ENCODE measurements around the gene FABP7. TPM values are rescaled to one million over a fixed set of nuclear protein-coding genes. Genes with fewer than 3 reads are reported as not detected.
A peak's percentile ranks its signal among the peaks of the same experiment; 100 is the strongest.

FABP7 gene
- total RNA-seq = not detected

GRCh38 chr6:122779667-122780066, at the start of gene FABP7:
FABP7 (plus strand) TSS chr6:122779716; CDS start chr6:122779795, 79 bp downstream.
- TF ChIP-seq POLR2A (IDR thresholded peaks at IDR 0.05) (no peak), CTCF (IDR thresholded peaks at IDR 0.05) (no peak), POLR2AphosphoS5 (IDR thresholded peaks at IDR 0.05) (no peak)
- no peak within 1 kb of the TSS for H3K27ac ChIP-seq
- 43% methylated on average over 3 of the region's 3 CpGs for WGBS
- intact Hi-C loops (cut with DNase I) = no loop called here
- DNase-seq (ENCODE audit: low spot score) = no peak
- H3K27me3 ChIP-seq (replicated peaks; ENCODE audit: insufficient read depth) = no peaks in the 10 kb centered on the region
- H3K9me3 ChIP-seq = no peaks in the 10 kb centered on the region
- no peaks in the 10 kb centered on the region for H3K4me1 ChIP-seq (replicated peaks)
- H3K4me3 ChIP-seq = no peak within 1 kb of the TSS
- H3K36me3 ChIP-seq = no peaks in the 10 kb centered on the region

- H3K9me3 ChIP-seq = no peaks in the 10 kb centered on the region
- H3K27ac ChIP-seq = no peak overlapping the region
- DNase-seq (ENCODE audit: low spot score) = no peak
- intact Hi-C loops (cut with DNase I) = loop anchor here (2.0 kb wide), 1 partner anchor 108 kb away; no protein-coding TSS in a partner anchor
- no peaks in the 10 kb centered on the region for H3K27me3 ChIP-seq (replicated peaks; ENCODE audit: insufficient read depth)
- 77% methylated on average over 3 of the region's 3 CpGs for WGBS
- no peaks in the 10 kb centered on the region for H3K4me1 ChIP-seq (replicated peaks)
- TF ChIP-seq POLR2AphosphoS5 (IDR thresholded peaks at IDR 0.05) (no peak), CTCF (IDR thresholded peaks at IDR 0.05) (no peak), POLR2A (IDR thresholded peaks at IDR 0.05) (no peak)
- no peak overlapping the region for H3K4me3 ChIP-seq
- no peaks in the 10 kb centered on the region for H3K36me3 ChIP-seq
Measured at GRCh38 chr6:122730334-122730733, 49.2 kb upstream of the FABP7 start.

DNA sequence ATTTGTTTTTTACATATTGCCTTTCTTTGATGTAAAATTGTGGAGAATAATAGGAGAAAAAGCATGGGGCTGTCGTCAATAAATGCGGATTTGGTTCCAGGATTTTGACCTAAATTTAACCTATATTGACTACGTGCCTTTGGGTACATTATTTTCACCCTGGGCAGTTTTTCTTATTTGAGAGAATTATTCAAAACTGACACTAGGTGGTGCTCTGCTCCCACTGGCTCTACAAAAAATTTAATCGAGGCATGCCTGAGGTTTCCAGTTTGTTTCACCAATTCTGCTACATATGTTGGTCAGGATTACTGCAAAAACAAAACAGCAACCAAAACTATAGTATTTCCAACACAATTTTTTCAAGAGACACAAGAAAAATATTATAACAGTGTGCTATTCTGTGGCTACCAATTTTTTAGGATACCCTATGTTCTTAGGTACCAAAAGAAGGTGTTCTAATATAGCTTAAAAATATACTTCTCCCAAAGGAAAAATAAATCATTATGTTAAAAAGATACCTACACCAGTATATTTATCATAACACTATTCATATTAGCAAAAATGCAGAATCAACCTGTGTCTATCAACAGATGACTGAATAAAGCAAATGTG, 48.6 kb upstream of the FABP7 start:
- TF ChIP-seq POLR2AphosphoS5 (IDR thresholded peaks at IDR 0.05) = no peak
- peak; percentile 49 to 73 (median 70) for TF ChIP-seq CTCF (IDR thresholded peaks at IDR 0.05)
- TF ChIP-seq POLR2A (IDR thresholded peaks at IDR 0.05) = no peak
- intact Hi-C loops (cut with DNase I) = loop anchor here (2.0 kb wide), 1 partner anchor 108 kb away; no protein-coding TSS in a partner anchor
- no peak for DNase-seq (ENCODE audit: low spot score)

DNA sequence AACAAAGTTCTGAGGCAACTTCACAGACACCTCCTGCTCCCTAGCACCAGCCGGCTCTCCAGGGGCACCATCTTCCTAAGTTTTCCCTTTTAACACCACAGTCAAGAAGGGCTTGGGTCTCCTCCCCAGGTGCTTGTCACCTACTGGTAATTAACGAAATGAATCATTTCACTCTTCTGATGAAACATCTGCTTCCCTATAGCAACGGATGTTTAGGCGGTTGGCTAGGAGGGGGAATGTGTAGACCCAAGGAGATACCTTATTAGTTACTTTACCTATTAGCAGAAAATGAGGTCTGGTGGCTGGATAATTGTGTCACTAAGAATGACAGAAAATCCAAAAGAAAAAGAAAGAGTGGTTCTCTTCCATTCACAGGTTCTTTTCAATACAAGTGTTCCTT, 46.3 kb upstream of the FABP7 start:
- H3K9me3 ChIP-seq = no peaks in the 10 kb centered on the region
- no peaks in the 10 kb centered on the region for H3K4me1 ChIP-seq (replicated peaks)
- no peaks in the 10 kb centered on the region for H3K36me3 ChIP-seq
- no peak overlapping the region for H3K4me3 ChIP-seq
- H3K27me3 ChIP-seq (replicated peaks; ENCODE audit: insufficient read depth) = no peaks in the 10 kb centered on the region
- WGBS = 90% methylated on average over 4 of the region's 4 CpGs
- intact Hi-C loops (cut with DNase I) = no loop called here
- DNase-seq (ENCODE audit: low spot score) = no peak
- TF ChIP-seq POLR2AphosphoS5 (IDR thresholded peaks at IDR 0.05) (no peak), POLR2A (IDR thresholded peaks at IDR 0.05) (no peak), CTCF (IDR thresholded peaks at IDR 0.05) (no peak)
- no peak overlapping the region for H3K27ac ChIP-seq

More for the DNA sequence above, 48.6 kb upstream of the FABP7 start:
- Histone ChIP-seq H3K36me3 (no peaks in the 10 kb centered on the region), H3K9me3 (no peaks in the 10 kb centered on the region), H3K27ac (no peak overlapping the region), H3K4me3 (no peak overlapping the region), H3K27me3 (replicated peaks; ENCODE audit: insufficient read depth) (no peaks in the 10 kb centered on the region), H3K4me1 (replicated peaks) (no peaks in the 10 kb centered on the region)
- WGBS = under 1% methylated on average over 4 of the region's 4 CpGs
